DOHH2 (cell line): ENCODE measurements around the gene TMEM45B.

Source experiments
- H3F3A ChIP-seq: fragments of 200-600 bp; sonication (generic), shearing (Covaris generic); 2 replicates; pipeline ENCODE4 v1.6.0; 2016; ENCODE audit warnings: antibody characterized with exemption, mild to moderate bottlenecking; ENCODE audit not compliant: control insufficient read depth, insufficient read depth
- H3K27ac ChIP-seq: fragments of 200-600 bp; sonication (generic); 2 replicates; pipeline ENCODE4 v1.5.1; 2014; ENCODE audit warnings: low read depth, mild to moderate bottlenecking, low read length, moderate library complexity
- H3K27me3 ChIP-seq: fragments of 200-600 bp; sonication (generic); 2 replicates; pipeline ENCODE4 v1.6.1; 2014; ENCODE audit warnings: mild to moderate bottlenecking, low read length, mixed read lengths; ENCODE audit not compliant: control insufficient read depth
- H3K36me3 ChIP-seq: fragments of 200-600 bp; sonication (generic); 2 replicates; pipeline ENCODE4 v1.6.1; 2014; ENCODE audit warnings: mild to moderate bottlenecking, low read length, moderate library complexity, mixed read lengths; ENCODE audit not compliant: control insufficient read depth
- H3K4me1 ChIP-seq: fragments of 200-600 bp; sonication (generic); 2 replicates; pipeline ENCODE4 v1.6.1; 2014; ENCODE audit warnings: mild to moderate bottlenecking, low read length, mixed read lengths; ENCODE audit not compliant: control insufficient read depth
- H3K4me2 ChIP-seq: fragments of 200-600 bp; sonication (generic); 2 replicates; pipeline ENCODE4 v1.6.0; 2014; ENCODE audit warnings: mild to moderate bottlenecking, low read length, moderate library complexity
- H3K4me3 ChIP-seq: fragments of 200-600 bp; sonication (generic); 2 replicates; pipeline ENCODE4 v1.5.1; 2014; ENCODE audit warnings: mild to moderate bottlenecking, low read length, mixed read lengths
- H3K79me2 ChIP-seq: fragments of 200-600 bp; sonication (generic); 2 replicates; pipeline ENCODE4 v1.6.1; 2014; ENCODE audit warnings: mild to moderate bottlenecking, low read length, mixed read lengths; ENCODE audit not compliant: control insufficient read depth
- H3K9me2 ChIP-seq: fragments of 200-600 bp; sonication (generic); replicated peaks from 2 replicates; pipeline ENCODE4 v1.6.1; 2014; ENCODE audit warnings: mild to moderate bottlenecking, low read length, mixed read lengths; ENCODE audit not compliant: control insufficient read depth
- H3K9me3 ChIP-seq: fragments of 200-600 bp; sonication (generic); 2 replicates; pipeline ENCODE4 v1.6.1; 2014; ENCODE audit warnings: antibody characterized with exemption, low read length, mixed read lengths; ENCODE audit not compliant: control insufficient read depth, insufficient read depth
- H4K20me1 ChIP-seq: fragments of 200-600 bp; sonication (generic); 2 replicates; pipeline ENCODE4 v1.6.0; 2014; ENCODE audit warnings: low read depth, mild to moderate bottlenecking, antibody characterized with exemption, low read length, moderate library complexity; ENCODE audit not compliant: control insufficient read depth, insufficient read depth
- EZH2phosphoT487 ChIP-seq: fragments of 200-600 bp; sonication (generic); IDR thresholded peaks from 2 replicates; pipeline ENCODE4 v1.6.1; 2017; ENCODE audit warnings: borderline replicate concordance, mild to moderate bottlenecking, antibody characterized with exemption, low read length, moderate library complexity, mixed read lengths
- TF ChIP-seq, protein P1 (sequence below): fragments of 200-600 bp; sonication (generic); IDR thresholded peaks from one replicate; pipeline ENCODE4 v1.5.1; 2014; ENCODE audit warnings: antibody characterized with exemption, mild to moderate bottlenecking, low read depth, low read length; ENCODE audit not compliant: poor library complexity, severe bottlenecking

The TMEM45B gene

DNA sequence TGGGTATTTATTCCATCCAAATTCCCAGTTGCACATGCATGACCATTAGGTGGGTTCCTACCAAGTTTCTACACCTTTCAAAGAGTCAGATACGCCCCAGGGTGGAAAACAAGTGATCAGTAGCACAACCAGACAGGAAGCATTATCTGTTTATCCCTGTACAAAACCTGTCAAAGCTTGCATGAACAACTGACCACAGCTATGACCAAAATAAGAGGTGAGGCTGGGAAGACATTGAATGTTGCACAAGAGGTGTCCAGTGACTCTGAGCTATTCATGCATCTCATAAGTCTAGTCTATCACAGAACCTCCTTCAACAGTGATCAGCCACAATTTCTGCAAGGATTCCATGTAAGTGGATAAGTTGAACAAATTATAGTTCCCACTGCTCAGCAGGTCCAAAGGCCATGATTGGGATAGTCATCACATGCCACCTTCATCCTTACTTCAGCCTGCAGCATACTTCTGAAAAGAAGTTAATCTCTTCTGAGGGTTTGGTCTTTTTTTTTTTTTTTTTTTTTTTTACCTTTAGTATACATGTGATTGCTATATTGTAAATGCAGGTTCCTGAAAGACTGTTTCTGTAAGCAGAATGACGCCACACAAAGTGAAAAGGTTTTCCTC is 28.0 kb upstream of the TMEM45B start:
- Histone ChIP-seq H3K9me3 (no peaks in the 10 kb centered on the region), H3K9me2 (no peaks in the 10 kb centered on the region), H3K27me3 (peaks cover 12% of the 10 kb centered on the region; the same call in 1 of the 2 replicates), H3K4me2 (no peak overlapping the region), H3K27ac (no peak overlapping the region), H3K36me3 (no peaks in the 10 kb centered on the region), H4K20me1 (no peaks in the 10 kb centered on the region), H3F3A (no peaks in the 10 kb centered on the region), H3K4me3 (no peak overlapping the region), H3K4me1 (no peaks in the 10 kb centered on the region), H3K79me2 (no peaks in the 10 kb centered on the region)
- TF ChIP-seq EZH2phosphoT487 = no peak

DNA sequence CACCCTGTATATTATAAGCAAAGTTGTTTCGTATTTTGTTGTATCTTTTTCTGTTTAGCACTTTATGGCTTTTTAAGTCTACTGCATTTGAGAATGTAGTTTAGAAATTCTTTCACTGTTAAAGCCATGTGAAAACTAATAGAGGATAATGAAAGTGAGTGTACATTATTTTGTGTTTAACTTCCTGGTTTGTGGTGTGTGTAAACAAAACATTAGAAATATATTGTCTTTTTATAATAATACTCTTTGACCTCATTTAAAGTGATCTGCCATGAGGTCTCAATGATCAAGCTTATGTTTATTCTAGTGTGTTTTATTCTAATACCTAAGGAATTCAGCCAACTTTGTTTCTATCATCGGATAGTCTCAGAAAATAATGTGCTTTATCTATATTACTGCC is 27.4 kb upstream of the TMEM45B start:
- no peak for TF ChIP-seq EZH2phosphoT487
- TF ChIP-seq, protein P1, sequence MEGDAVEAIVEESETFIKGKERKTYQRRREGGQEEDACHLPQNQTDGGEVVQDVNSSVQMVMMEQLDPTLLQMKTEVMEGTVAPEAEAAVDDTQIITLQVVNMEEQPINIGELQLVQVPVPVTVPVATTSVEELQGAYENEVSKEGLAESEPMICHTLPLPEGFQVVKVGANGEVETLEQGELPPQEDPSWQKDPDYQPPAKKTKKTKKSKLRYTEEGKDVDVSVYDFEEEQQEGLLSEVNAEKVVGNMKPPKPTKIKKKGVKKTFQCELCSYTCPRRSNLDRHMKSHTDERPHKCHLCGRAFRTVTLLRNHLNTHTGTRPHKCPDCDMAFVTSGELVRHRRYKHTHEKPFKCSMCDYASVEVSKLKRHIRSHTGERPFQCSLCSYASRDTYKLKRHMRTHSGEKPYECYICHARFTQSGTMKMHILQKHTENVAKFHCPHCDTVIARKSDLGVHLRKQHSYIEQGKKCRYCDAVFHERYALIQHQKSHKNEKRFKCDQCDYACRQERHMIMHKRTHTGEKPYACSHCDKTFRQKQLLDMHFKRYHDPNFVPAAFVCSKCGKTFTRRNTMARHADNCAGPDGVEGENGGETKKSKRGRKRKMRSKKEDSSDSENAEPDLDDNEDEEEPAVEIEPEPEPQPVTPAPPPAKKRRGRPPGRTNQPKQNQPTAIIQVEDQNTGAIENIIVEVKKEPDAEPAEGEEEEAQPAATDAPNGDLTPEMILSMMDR = no peak
- Histone ChIP-seq H3K4me2 (no peak overlapping the region), H3K27ac (no peak overlapping the region), H4K20me1 (no peaks in the 10 kb centered on the region), H3F3A (no peaks in the 10 kb centered on the region), H3K9me2 (no peaks in the 10 kb centered on the region), H3K4me1 (no peaks in the 10 kb centered on the region), H3K27me3 (peaks cover 12% of the 10 kb centered on the region; the same call in 1 of the 2 replicates), H3K9me3 (no peaks in the 10 kb centered on the region), H3K36me3 (no peaks in the 10 kb centered on the region), H3K79me2 (no peaks in the 10 kb centered on the region), H3K4me3 (no peak overlapping the region)

DNA sequence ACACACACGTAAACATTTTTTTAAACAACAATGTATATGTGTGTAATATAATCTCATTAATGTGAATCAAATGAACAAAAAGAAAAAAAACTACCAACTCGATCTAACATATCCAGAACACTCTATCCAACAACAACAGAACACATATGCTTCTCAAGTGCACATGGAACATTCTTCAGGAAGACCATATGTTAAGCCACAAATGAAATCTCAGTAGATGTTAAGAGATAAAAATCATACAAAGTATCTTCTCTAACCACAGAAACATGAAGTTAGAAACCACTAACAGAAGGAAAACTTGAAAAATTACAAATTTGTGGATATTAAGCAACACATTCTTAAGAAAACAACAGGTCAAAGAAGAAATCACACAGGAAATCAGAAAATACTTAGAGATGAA is 25.5 kb upstream of the TMEM45B start:
- Histone ChIP-seq H3F3A (no peaks in the 10 kb centered on the region), H4K20me1 (no peaks in the 10 kb centered on the region), H3K36me3 (no peaks in the 10 kb centered on the region), H3K4me2 (no peak overlapping the region), H3K79me2 (no peaks in the 10 kb centered on the region), H3K9me2 (no peaks in the 10 kb centered on the region), H3K4me1 (no peaks in the 10 kb centered on the region), H3K4me3 (no peak overlapping the region), H3K27me3 (peaks cover 12% of the 10 kb centered on the region; the same call in 1 of the 2 replicates), H3K9me3 (no peaks in the 10 kb centered on the region), H3K27ac (no peak overlapping the region)
- TF ChIP-seq, protein P1 = no peak
- TF ChIP-seq EZH2phosphoT487 = no peak

DNA sequence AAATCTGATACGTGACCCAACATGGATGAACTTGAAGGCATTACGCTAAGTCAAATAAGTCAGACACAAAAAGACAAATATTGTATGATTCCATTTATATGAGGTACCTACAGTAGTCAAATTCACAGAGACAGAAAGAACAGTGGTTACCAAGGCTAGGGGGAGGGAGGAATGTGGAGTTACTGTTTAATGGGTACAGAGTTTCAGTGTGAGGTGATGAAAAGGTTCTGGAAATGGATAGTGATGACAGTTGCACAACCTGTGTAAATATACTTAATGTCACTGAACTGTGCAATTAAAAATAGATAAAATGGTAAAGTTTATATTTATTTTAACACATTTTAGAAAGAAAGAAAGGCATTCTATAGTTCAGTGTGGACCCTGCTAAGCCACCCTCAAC is 24.1 kb upstream of the TMEM45B start:
- Histone ChIP-seq H3K9me2 (no peaks in the 10 kb centered on the region), H3K79me2 (no peaks in the 10 kb centered on the region), H3K27ac (no peak overlapping the region), H3K27me3 (peaks cover 8% of the 10 kb centered on the region; the same call in 1 of the 2 replicates), H3K4me3 (no peak overlapping the region), H4K20me1 (no peaks in the 10 kb centered on the region), H3F3A (no peaks in the 10 kb centered on the region), H3K4me1 (no peaks in the 10 kb centered on the region), H3K9me3 (no peaks in the 10 kb centered on the region), H3K4me2 (no peak overlapping the region), H3K36me3 (no peaks in the 10 kb centered on the region)
- no peak for TF ChIP-seq EZH2phosphoT487
- TF ChIP-seq, protein P1 = no peak
